Spleen (tissue), 11 donors: ENCODE measurements around the gene DDX54. TPM values are rescaled to one million over a fixed set of nuclear protein-coding genes. Genes with fewer than 3 reads are reported as not detected.

Source experiments
- DNase-seq: peaks from one replicate; pipeline ENCODE4 v3.0.0-alpha.2; 2020
- H3K27ac ChIP-seq, 8 donors: fragments of 200-600 bp; sonication (generic) in 7 of 8; 1 replicate in 4 of 8; 2 replicates in 4 of 8; pipeline versions ENCODE4 v1.5.0 to v1.8.0; 2016 to 2021; ENCODE audit warnings: inconsistent platforms in 4 of 8, mild to moderate bottlenecking in 4 of 8, moderate library complexity in 1 of 8
- H3K27me3 ChIP-seq, 7 donors: fragments of 200-600 bp; sonication (generic) in 6 of 7; replicated peaks in 1 of 7; 1 replicate in 4 of 7; 2 replicates in 3 of 7; pipeline versions ENCODE4 v1.5.0 to v1.8.0; 2016 to 2021; ENCODE audit warnings: inconsistent platforms in 3 of 7, mild to moderate bottlenecking in 1 of 7
- H3K36me3 ChIP-seq, 6 donors: fragments of 200-600 bp; sonication (generic) in 5 of 6; 1 replicate in 4 of 6; 2 replicates in 2 of 6; pipeline versions ENCODE4 v1.5.0 to v1.8.0; 2016 to 2021; ENCODE audit warnings: inconsistent platforms in 2 of 6
- H3K4me1 ChIP-seq, 6 donors: fragments of 200-600 bp; sonication (generic) in 5 of 6; 1 replicate in 3 of 6; 2 replicates in 3 of 6; pipeline versions ENCODE4 v1.5.0 to v1.8.0; 2016 to 2021; ENCODE audit warnings: inconsistent platforms in 3 of 6
- H3K4me3 ChIP-seq, 8 donors: fragments of 200-600 bp; sonication (generic) in 7 of 8; 1 replicate in 4 of 8; 2 replicates in 4 of 8; pipeline versions ENCODE4 v1.5.0 to v1.8.0; 2016 to 2021; ENCODE audit warnings: inconsistent platforms in 4 of 8, mild to moderate bottlenecking in 4 of 8, moderate library complexity in 2 of 8
- H3K9me3 ChIP-seq, 8 donors: fragments of 200-600 bp; sonication (generic) in 7 of 8; 1 replicate in 4 of 8; 2 replicates in 4 of 8; pipeline versions ENCODE4 v1.5.0 to v1.8.0; 2016 to 2021; ENCODE audit warnings: inconsistent platforms in 4 of 8
- CTCF ChIP-seq, 11 experiments: fragments of 200-600 bp in 7 of 11; fragments of 450-650 bp in 4 of 11; sonication (generic) in 4 of 11; IDR thresholded peaks in 8 of 11; conservative IDR thresholded peaks in 3 of 11; 1 replicate in 7 of 11; 2 replicates in 4 of 11; pipeline versions ENCODE4 v1.4.0 to v1.8.0; 2016 to 2021; ENCODE audit warnings: antibody characterized with exemption in 11 of 11, inconsistent platforms in 4 of 11, mild to moderate bottlenecking in 1 of 11
- POLR2A ChIP-seq, 3 donors: fragments of 450-650 bp; IDR thresholded peaks; one replicate each; pipeline ENCODE4 v1.5.1; 2017; ENCODE audit warnings: antibody characterized with exemption in 3 of 3, mild to moderate bottlenecking in 1 of 3
- POLR2AphosphoS5 ChIP-seq, 3 donors: sonication (generic); formaldehyde crosslinking; IDR thresholded peaks; one replicate each; pipeline ENCODE4 v1.5.1; 2017; ENCODE audit warnings: antibody characterized with exemption in 3 of 3
- WGBS, 5 donors: extraction: QIAGEN DNeasy Blood & Tissue Kit in 3 of 5; methylation state at CpG; one replicate each; pipeline versions ENCODE4 v1.1.5 to v1.1.7; 2013 to 2018; 5-methylcytosine and 5-hydroxymethylcytosine counted together
- intact Hi-C: fragments of 100-400 bp; cut with DNase I; formaldehyde crosslinking; loops from one replicate; pipeline ENCODE4 v1.15.0; 2023; ENCODE audit warnings: low total_unique reads
- polyA plus RNA-seq, 3 donors: library from polyadenylated mRNA; stranded (reverse); fragments of 200-250 nt; gene quantifications; one replicate each; pipeline ENCODE4 v1.2.1, GENCODE V29; 2013
- total RNA-seq, 7 donors: library from RNA; depleted of rRNA in 3 of 7; stranded (reverse); fragments of >200 nt in 3 of 7; fragmentation: NEBNext Ultra II Directional in 4 of 7; extraction: Animal tissue kit (Norgen Biotek cat#: 25700) in 4 of 7; gene quantifications; one replicate each; pipeline versions ENCODE4 v1.1.0 to v1.2.1, GENCODE V29; 2016 to 2021
- donor health status: healthy with polysubstance abuse.
- donor health status: DM: no; HTN: no; CAD: no; lungs with moderate emphysema.
- donor health status: DM: no; HTN: no; CAD: no.
- donor health status: Bipolar disorder and iron deficiency.
- donor health status: healthy.
- donor health status: DM: no; HTN: no; CAD: no.
- donor health status: DM: yes; HTN: yes; CAD: no.

The DDX54 gene
- total and polyA plus RNA-seq, 10 donors = 44.4 to 80.3 (median 60.3) TPM

DNA sequence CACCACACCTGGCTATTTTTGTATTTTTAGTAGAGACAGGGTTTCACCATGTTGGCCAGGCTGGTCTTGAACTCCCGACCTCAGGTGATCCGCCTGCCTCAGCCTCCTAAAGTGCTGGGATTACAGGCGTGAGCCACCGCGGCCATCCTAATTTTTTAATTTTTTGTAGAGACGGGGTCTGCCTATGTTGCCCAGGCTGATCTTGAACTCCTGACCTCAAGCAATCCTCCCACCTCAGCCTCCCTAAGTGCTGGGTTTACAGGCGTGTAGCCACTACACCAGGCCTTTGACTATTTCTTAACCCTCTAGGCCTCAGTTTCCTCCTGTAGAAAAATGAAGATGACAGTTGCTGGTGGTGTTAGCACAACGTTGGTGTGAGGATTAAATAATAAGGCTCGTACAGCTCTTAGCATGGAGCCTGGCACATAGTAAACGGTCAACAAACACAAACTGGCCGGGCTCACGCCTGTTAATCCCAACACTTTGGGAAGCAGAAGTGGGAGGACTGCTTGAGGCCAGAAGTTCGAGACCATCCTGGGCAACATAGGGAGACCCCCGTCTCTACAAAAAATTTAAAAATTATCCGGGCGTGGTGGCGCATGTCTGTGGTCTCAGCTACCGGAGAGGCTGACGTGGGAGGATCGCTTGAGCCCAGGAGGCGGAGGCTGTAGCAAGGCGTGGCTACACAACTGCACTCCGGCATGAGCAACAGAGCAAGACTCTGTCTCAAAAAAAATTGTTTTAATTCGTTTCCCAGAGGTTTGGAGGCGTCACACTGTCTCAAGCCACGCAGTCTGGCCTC lies 979 bp downstream of the DDX54 start:
- peak; percentile 90 for DNase-seq
- peak overlapping the region; percentile 93 to 99 (median 96) for H3K27ac ChIP-seq
- H3K9me3 ChIP-seq = no peaks in the 10 kb centered on the region
- peaks cover 3 to 49% (median 25%) of the 10 kb centered on the region in 6 donors for H3K36me3 ChIP-seq
- WGBS, 5 donors = 26 to 32% (median 30%) methylated on average over 23 to 26 of the region's 26 CpGs
- no peaks in the 10 kb centered on the region for H3K27me3 ChIP-seq
- H3K4me1 ChIP-seq = peaks cover 19 to 61% (median 38%) of the 10 kb centered on the region in 6 donors
- H3K4me3 ChIP-seq = peak overlapping the region; percentile 89 to 100 (median 100)
- TF ChIP-seq POLR2A (IDR thresholded peaks at IDR 0.05) (no peak), CTCF (IDR thresholded peaks at IDR 0.05 in 8 of 11, conservative IDR thresholded peaks at IDR 0.05 in 3 of 11) (peak in 1 of 11 experiments; percentile 18)
- intact Hi-C loops = no loop called here

GRCh38 chr12:113183030-113183589 lies 2.2 kb downstream of the DDX54 start:
- 93 to 99% (median 96%) methylated on average over 11 of the region's 11 CpGs for WGBS, 5 donors
- no peak for DNase-seq
- intact Hi-C loops = no loop called here

DNA sequence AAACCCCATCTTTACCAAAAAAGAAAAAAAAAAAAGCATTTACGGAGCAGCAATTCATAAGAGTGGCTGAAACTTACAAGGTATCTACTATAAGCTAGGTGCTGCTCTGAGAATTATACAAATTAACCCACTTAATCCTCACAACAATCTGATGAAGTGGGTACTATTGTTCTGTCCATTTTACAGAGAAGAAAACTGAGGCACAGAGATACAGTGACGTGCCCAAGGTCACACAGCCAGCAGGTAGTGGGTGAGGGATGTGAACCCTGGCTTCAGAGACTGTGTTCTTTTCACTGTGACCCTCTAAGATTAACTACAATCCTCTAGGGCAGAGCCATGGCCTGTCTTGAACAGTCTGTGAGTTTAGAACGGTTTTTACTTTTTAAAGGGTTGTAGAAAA lies 3.3 kb downstream of the DDX54 start:
- H3K4me1 ChIP-seq = peaks cover 16 to 46% (median 32%) of the 10 kb centered on the region in 6 donors
- no peak overlapping the region for H3K4me3 ChIP-seq
- H3K9me3 ChIP-seq = peaks cover 0 to 4% (median 2%) of the 10 kb centered on the region in 8 donors
- TF ChIP-seq POLR2AphosphoS5 (IDR thresholded peaks at IDR 0.05) = no peak
- no peak for TF ChIP-seq POLR2A (IDR thresholded peaks at IDR 0.05)
- no peak for TF ChIP-seq CTCF (IDR thresholded peaks at IDR 0.05 in 8 of 11, conservative IDR thresholded peaks at IDR 0.05 in 3 of 11)
- no peak overlapping the region for H3K27ac ChIP-seq
- H3K36me3 ChIP-seq = peaks cover 3 to 60% (median 46%) of the 10 kb centered on the region in 6 donors
- H3K27me3 ChIP-seq = no peaks in the 10 kb centered on the region
- WGBS, 5 donors = 79 to 96% (median 93%) methylated on average over 3 of the region's 3 CpGs
- intact Hi-C loops = no loop called here
- no peak for DNase-seq

More at GRCh38 chr12:113183030-113183589, 2.2 kb downstream of the DDX54 start:
- no peak overlapping the region for H3K4me3 ChIP-seq
- H3K4me1 ChIP-seq = peaks cover 19 to 57% (median 38%) of the 10 kb centered on the region in 6 donors
- peaks cover 3 to 49% (median 35%) of the 10 kb centered on the region in 6 donors for H3K36me3 ChIP-seq
- no peaks in the 10 kb centered on the region for H3K9me3 ChIP-seq
- H3K27me3 ChIP-seq = no peaks in the 10 kb centered on the region
- no peak overlapping the region for H3K27ac ChIP-seq
- TF ChIP-seq CTCF (IDR thresholded peaks at IDR 0.05 in 8 of 11, conservative IDR thresholded peaks at IDR 0.05 in 3 of 11) = no peak
- TF ChIP-seq POLR2A (IDR thresholded peaks at IDR 0.05) = no peak
- TF ChIP-seq POLR2AphosphoS5 (IDR thresholded peaks at IDR 0.05) = no peak

- no peak for DNase-seq
- TF ChIP-seq POLR2AphosphoS5 (IDR thresholded peaks at IDR 0.05) (no peak), CTCF (IDR thresholded peaks at IDR 0.05 in 8 of 11, conservative IDR thresholded peaks at IDR 0.05 in 3 of 11) (no peak), POLR2A (IDR thresholded peaks at IDR 0.05) (no peak)
- H3K4me3 ChIP-seq = no peak overlapping the region
- peaks cover 7 to 32% (median 20%) of the 10 kb centered on the region in 6 donors for H3K4me1 ChIP-seq
- peaks cover 3 to 76% (median 60%) of the 10 kb centered on the region in 6 donors for H3K36me3 ChIP-seq
- H3K27ac ChIP-seq = no peak overlapping the region
- no peaks in the 10 kb centered on the region for H3K27me3 ChIP-seq
- H3K9me3 ChIP-seq = peaks cover 0 to 7% (median 2%) of the 10 kb centered on the region in 8 donors
- intact Hi-C loops = no loop called here
- 82 to 88% (median 87%) methylated on average over 3 to 4 of the region's 4 CpGs for WGBS, 5 donors
Observed at GRCh38 chr12:113180333-113180732, 4.9 kb downstream of the DDX54 start.
